GM20000 (cell line): ENCODE results near the gene MR1.
"Not testable (repeated sequence)": the region's sequence is repeated elsewhere in the genome, so short reads cannot be mapped to it uniquely, and the experiment has no call there.

Experiments
- DNase-seq: peaks from one replicate; pipeline ENCODE4 v3.0.0; 2012; ENCODE audit warnings: low spot score
- TF ChIP-seq, protein P1 (sequence below): IDR thresholded peaks from 2 replicates; pipeline ENCODE4 v1.5.1; 2012; ENCODE audit warnings: mild to moderate bottlenecking, control low read depth; ENCODE audit errors: extremely low read depth, missing control alignments

The MR1 gene

DNA sequence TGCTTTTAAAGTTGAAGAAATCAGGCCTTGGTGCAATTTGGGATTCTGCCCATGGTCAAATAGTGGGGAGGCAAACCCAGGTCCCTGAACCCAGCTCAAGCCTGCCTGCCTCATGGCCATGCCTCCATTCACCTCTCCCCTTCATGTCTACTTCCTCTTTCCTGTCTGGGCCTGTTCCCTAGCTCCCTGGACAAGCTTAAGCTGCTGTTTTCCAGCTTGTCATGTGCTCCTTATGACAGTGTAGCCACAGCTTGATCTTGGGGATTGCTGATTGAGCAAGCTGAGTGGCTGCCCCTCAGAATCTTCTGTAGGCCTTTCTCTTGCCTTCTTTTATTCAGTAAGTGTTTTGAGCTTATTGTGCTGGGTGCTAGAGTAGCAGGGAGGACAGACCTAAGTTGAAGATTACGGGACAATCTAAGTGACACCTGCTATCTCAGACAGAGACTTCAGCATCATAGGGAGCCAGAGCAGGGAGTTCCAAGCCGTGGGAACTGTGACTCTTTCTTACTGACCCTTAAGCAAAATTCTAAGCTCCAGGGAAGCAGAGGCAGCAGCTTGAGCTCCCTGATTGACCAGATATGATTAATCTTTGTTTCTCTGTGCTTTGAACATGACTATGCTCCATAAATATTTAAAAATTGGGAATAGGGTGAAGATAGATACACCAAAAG, 520 bp upstream of the MR1 start:
- TF ChIP-seq, protein P1, sequence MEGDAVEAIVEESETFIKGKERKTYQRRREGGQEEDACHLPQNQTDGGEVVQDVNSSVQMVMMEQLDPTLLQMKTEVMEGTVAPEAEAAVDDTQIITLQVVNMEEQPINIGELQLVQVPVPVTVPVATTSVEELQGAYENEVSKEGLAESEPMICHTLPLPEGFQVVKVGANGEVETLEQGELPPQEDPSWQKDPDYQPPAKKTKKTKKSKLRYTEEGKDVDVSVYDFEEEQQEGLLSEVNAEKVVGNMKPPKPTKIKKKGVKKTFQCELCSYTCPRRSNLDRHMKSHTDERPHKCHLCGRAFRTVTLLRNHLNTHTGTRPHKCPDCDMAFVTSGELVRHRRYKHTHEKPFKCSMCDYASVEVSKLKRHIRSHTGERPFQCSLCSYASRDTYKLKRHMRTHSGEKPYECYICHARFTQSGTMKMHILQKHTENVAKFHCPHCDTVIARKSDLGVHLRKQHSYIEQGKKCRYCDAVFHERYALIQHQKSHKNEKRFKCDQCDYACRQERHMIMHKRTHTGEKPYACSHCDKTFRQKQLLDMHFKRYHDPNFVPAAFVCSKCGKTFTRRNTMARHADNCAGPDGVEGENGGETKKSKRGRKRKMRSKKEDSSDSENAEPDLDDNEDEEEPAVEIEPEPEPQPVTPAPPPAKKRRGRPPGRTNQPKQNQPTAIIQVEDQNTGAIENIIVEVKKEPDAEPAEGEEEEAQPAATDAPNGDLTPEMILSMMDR = no peak
- DNase-seq = no peak

GRCh38 chr1:181035210-181035609, 1.4 kb downstream of the MR1 start:
- DNase-seq = not testable (repeated sequence)

DNA sequence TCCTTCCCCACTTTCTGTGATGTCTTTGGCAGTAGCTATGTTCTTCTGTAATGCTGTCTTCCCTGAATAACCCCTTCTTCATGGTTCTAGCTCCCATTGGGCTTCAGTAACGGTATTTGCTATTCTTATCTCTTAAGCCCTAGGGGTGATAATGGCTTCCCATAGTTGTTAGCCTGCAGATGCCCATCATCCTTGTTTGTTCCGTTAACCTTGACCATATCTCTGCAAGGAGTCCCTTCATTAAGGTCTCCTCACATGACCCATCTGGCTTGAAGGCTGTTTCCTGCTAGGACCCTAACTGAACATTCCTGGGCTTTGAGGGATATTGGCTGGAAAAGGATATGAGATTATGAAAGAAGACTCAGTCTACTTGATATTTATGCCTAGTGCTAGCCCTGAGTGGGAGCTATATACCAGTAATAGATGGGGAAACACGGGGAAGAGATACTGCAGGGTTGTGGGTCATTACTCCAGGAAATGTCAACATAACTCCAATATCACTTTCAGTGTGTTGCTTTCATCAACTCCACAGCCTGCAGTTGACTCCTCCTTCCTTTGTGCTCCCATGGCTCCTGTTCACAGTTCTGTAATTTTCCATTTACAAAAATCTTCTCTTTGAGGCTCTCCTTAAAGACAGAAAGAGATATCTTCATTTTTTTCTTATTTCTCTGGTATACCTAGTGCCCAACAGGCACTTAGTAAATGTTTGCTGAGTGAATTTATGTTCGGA, 2.5 kb downstream of the MR1 start:
- DNase-seq = no peak
- TF ChIP-seq, protein P1 = no peak

DNA sequence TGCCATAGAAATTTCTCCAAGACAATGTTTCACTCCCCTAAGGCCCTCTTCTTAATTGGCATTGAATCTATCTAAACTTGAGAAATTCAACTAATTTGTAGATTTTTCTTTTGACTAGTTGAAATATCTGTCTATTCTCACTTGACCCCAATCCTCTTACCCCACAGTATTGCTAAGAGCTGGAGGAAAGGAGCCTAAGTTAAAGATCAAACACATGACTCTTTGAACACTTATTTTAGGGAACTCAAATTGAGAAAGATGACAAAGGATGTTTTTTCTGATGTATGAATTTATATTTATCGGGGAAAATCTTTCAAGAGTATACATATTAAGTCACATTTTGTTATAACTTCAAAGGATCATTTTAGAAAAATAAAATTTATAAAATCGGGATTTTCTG, 3.6 kb downstream of the MR1 start:
- DNase-seq = no peak
- TF ChIP-seq, protein P1 = no peak

DNA sequence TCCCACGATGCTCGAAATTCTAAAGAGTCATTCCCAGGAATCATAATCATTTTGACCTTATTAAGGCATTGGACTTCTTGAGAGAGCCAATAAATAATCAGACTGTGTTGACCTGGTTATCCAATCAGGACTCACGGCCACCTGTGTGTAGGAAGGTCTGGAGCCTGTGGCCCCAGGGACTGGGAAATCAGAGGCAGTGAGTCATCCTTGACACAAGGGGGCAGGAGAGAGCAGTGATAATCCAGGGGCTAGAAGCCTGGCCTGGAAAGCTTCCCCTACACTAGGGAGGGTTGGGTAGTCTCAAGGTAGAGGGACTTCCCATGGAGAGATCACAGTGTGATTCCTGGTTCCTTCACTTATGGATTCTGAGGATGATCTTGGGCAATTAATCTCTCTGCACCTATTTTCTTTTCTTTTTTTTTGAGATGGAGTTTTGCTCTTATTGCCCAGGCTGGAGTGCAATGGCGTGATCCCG, 4.7 kb downstream of the MR1 start:
- TF ChIP-seq, protein P1 = peak; percentile 69
- DNase-seq = peak; percentile 79

GRCh38 chr1:181040284-181040865, 6.6 kb downstream of the MR1 start:
- DNase-seq = no peak
- TF ChIP-seq, protein P1 = no peak

- DNase-seq = peak; percentile 37
- TF ChIP-seq, protein P1 = no peak
Measured at GRCh38 chr1:181043025-181043888, 9.5 kb downstream of the MR1 start.
